ENCODE data around the gene ANKZF1. TPM values are rescaled to one million over a fixed set of nuclear protein-coding genes. Genes with fewer than 3 reads are reported as not detected.

ANKZF1 gene
- total and polyA plus RNA-seq, 4 donors: 12.9 to 101 (median 38.7) TPM

GRCh38 chr2:219219784-219220532, 9.6 kb upstream of the ANKZF1 start:
- ATAC-seq (ENCODE audit: low FRiP score) (no peak), DNase-seq (no peak)
- Histone ChIP-seq H3K4me3 (ENCODE audit: low read length in 2 of 2) (no peak overlapping the region), H3K36me3 (ENCODE audit: control insufficient read depth in 1 of 2, insufficient read depth in 2 of 2, low read length in 1 of 2) (peaks cover 0 to 10% of the 10 kb centered on the region in 2 donors), H3K4me1 (ENCODE audit: control insufficient read depth in 1 of 2, insufficient read depth in 2 of 2, low read length in 2 of 2) (no peaks in the 10 kb centered on the region), H3K9me3 (ENCODE audit: control insufficient read depth, low read length) (no peaks in the 10 kb centered on the region), H3K27ac (ENCODE audit: low read depth in 1 of 2, low read length in 2 of 2) (peak overlapping the region in 1 of 2 donors; percentile 73), H3K27me3 (ENCODE audit: control insufficient read depth in 1 of 2, insufficient read depth in 2 of 2, low read length in 1 of 2) (no peaks in the 10 kb centered on the region)
- WGBS, 2 donors: 85 to 86% methylated on average over 18 of the region's 18 CpGs
- intact Hi-C loops (cut with DNase I): loop anchor here in 1 of 2 donors (2.0 kb wide), 3 partner anchors 33 to 59 kb away; partner anchors contain the start of genes CNPPD1, NHEJ1, TUBA4A and TUBA4B

DNA sequence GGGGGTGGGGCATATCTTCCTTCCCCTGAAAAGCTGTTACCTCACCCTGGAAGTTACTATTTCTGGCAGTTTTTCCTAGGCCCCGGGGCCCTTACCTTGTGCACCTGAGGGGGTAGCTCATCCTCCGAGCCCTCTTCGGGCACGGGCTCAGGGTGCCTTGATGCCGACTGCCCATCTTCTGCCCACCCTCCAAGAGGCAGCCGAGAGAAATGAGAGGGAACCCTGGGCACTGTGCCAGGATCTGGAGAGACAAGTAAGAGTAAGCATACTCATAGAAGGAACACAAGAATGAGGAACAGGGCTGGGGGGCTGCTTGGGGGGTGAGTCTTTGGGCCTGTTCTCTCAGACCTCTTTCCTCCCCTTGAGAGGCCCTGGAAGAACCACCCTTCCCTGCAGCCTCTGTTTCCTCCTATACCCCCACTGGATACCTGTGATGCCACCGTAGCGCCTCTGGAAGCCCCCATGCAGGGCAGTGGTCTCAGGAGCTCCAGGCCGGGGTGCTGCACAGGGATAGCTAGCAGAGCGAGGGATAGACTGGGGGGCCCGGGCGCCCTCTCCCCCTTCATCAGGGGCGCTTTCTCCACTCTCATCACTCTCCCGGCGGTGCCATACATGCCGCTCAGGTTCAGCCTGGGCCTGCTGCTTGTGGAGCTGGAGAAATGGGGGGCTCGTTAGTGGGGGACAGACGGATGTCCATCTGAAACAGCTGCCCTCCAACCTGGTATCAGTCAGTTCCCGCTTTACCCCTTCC, 8.8 kb upstream of the ANKZF1 start:
- Histone ChIP-seq H3K27me3 (ENCODE audit: control insufficient read depth in 1 of 2, insufficient read depth in 2 of 2, low read length in 1 of 2) (no peaks in the 10 kb centered on the region), H3K27ac (ENCODE audit: low read depth in 1 of 2, low read length in 2 of 2) (no peak overlapping the region), H3K4me1 (ENCODE audit: control insufficient read depth in 1 of 2, insufficient read depth in 2 of 2, low read length in 2 of 2) (no peaks in the 10 kb centered on the region), H3K36me3 (ENCODE audit: control insufficient read depth in 1 of 2, insufficient read depth in 2 of 2, low read length in 1 of 2) (peaks cover 0 to 10% of the 10 kb centered on the region in 2 donors), H3K9me3 (ENCODE audit: control insufficient read depth, low read length) (no peaks in the 10 kb centered on the region), H3K4me3 (ENCODE audit: low read length in 2 of 2) (no peak overlapping the region)
- intact Hi-C loops (cut with DNase I): no loop called here
- 87 to 90% methylated on average over 19 of the region's 19 CpGs for WGBS, 2 donors
- DNase-seq: no peak
- ATAC-seq (ENCODE audit: low FRiP score): no peak

- DNase-seq: no peak
- H3K27me3 ChIP-seq (ENCODE audit: control insufficient read depth in 1 of 2, insufficient read depth in 2 of 2, low read length in 1 of 2): no peaks in the 10 kb centered on the region
- no peaks in the 10 kb centered on the region for H3K9me3 ChIP-seq (ENCODE audit: control insufficient read depth, low read length)
- no peak overlapping the region for H3K27ac ChIP-seq (ENCODE audit: low read depth in 1 of 2, low read length in 2 of 2)
- WGBS, 2 donors: 93 to 94% methylated on average over 16 of the region's 16 CpGs
- ATAC-seq (ENCODE audit: low FRiP score): no peak
- no peak overlapping the region for H3K4me3 ChIP-seq (ENCODE audit: low read length in 2 of 2)
- H3K4me1 ChIP-seq (ENCODE audit: control insufficient read depth in 1 of 2, insufficient read depth in 2 of 2, low read length in 2 of 2): no peaks in the 10 kb centered on the region
- intact Hi-C loops (cut with DNase I): no loop called here
- peaks cover 0 to 10% of the 10 kb centered on the region in 2 donors for H3K36me3 ChIP-seq (ENCODE audit: control insufficient read depth in 1 of 2, insufficient read depth in 2 of 2, low read length in 1 of 2)
These were observed 7.6 kb upstream of the ANKZF1 start for GRCh38 chr2:219221957-219222518.

GRCh38 chr2:219223831-219224610, 5.6 kb upstream of the ANKZF1 start:
- intact Hi-C loops (cut with DNase I): no loop called here
- ATAC-seq (ENCODE audit: low FRiP score) (no peak), DNase-seq (no peak)
- Histone ChIP-seq H3K4me1 (ENCODE audit: control insufficient read depth in 1 of 2, insufficient read depth in 2 of 2, low read length in 2 of 2) (peaks cover 0 to 4% of the 10 kb centered on the region in 2 donors), H3K27me3 (ENCODE audit: control insufficient read depth in 1 of 2, insufficient read depth in 2 of 2, low read length in 1 of 2) (no peaks in the 10 kb centered on the region), H3K36me3 (ENCODE audit: control insufficient read depth in 1 of 2, insufficient read depth in 2 of 2, low read length in 1 of 2) (peaks cover 0 to 10% of the 10 kb centered on the region in 2 donors), H3K4me3 (ENCODE audit: low read length in 2 of 2) (no peak overlapping the region), H3K27ac (ENCODE audit: low read depth in 1 of 2, low read length in 2 of 2) (no peak overlapping the region), H3K9me3 (ENCODE audit: control insufficient read depth, low read length) (no peaks in the 10 kb centered on the region)
- 93% methylated on average over 31 of the region's 31 CpGs for WGBS, 2 donors

- no peak overlapping the region for H3K4me3 ChIP-seq (ENCODE audit: low read length in 2 of 2)
- H3K27me3 ChIP-seq (ENCODE audit: control insufficient read depth in 1 of 2, insufficient read depth in 2 of 2, low read length in 1 of 2): no peaks in the 10 kb centered on the region
- H3K27ac ChIP-seq (ENCODE audit: low read depth in 1 of 2, low read length in 2 of 2): no peak overlapping the region
- intact Hi-C loops (cut with DNase I): loop anchor here in 1 of 2 donors (5.0 kb wide), 1 partner anchor 48 kb away; the partner anchor contains the start of genes CNPPD1 and RETREG2
- no peak for DNase-seq
- no peaks in the 10 kb centered on the region for H3K9me3 ChIP-seq (ENCODE audit: control insufficient read depth, low read length)
- no peak for ATAC-seq (ENCODE audit: low FRiP score)
- WGBS, 2 donors: 87 to 94% methylated on average over 3 of the region's 3 CpGs
- peaks cover 0 to 10% of the 10 kb centered on the region in 2 donors for H3K36me3 ChIP-seq (ENCODE audit: control insufficient read depth in 1 of 2, insufficient read depth in 2 of 2, low read length in 1 of 2)
- H3K4me1 ChIP-seq (ENCODE audit: control insufficient read depth in 1 of 2, insufficient read depth in 2 of 2, low read length in 2 of 2): peaks cover 0 to 4% of the 10 kb centered on the region in 2 donors
These were observed 4.3 kb upstream of the ANKZF1 start for GRCh38 chr2:219225350-219225749.

DNA sequence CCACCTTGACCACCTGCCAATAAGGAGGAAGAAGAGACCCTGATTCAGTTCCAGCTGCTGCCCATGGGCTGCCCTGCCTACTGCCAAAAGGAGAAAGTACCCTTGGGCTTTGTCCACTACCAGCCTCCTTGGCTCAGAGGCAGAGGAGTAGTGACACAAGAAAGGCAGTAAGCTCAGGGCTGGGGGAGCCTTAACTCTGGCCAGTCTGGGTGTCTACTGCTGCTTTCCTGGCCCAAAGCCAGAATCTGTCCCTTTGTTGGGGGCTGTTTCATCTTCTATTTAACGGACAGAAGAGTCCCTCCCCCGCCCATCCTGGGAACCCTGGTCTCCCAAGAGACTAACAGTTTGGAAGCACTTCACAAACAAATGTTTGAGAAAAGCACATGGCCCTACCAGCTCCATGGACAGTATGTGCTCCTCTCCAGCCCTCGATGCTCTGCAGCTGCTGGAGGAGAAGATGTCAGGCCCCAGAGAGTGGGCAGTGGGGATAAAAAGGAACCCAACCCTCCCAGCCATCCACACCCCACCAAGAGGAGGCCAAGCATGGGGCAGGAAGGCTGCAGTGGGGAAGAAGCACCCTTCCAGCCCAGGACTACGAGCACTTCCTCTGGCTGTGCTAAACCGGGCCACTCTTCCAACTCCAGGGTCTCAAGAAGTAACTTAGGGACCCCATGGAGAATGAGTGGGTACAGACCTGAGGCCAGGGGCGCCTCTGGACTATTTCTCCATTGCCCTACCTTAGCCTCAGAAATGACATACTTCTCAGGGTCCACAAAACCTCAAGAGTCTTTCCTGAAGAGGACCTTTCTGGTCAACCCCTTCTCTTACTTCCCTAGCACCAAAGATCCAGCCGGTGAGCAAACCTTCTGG, 1.3 kb upstream of the ANKZF1 start:
- DNase-seq (peak in 1 of 2 donors; percentile 63), ATAC-seq (ENCODE audit: low FRiP score) (no peak)
- Histone ChIP-seq H3K27me3 (ENCODE audit: control insufficient read depth in 1 of 2, insufficient read depth in 2 of 2, low read length in 1 of 2) (no peaks in the 10 kb centered on the region), H3K36me3 (ENCODE audit: control insufficient read depth in 1 of 2, insufficient read depth in 2 of 2, low read length in 1 of 2) (peaks cover 0 to 4% of the 10 kb centered on the region in 2 donors), H3K4me1 (ENCODE audit: control insufficient read depth in 1 of 2, insufficient read depth in 2 of 2, low read length in 2 of 2) (peaks cover 0 to 4% of the 10 kb centered on the region in 2 donors), H3K9me3 (ENCODE audit: control insufficient read depth, low read length) (no peaks in the 10 kb centered on the region), H3K27ac (ENCODE audit: low read depth in 1 of 2, low read length in 2 of 2) (no peak overlapping the region), H3K4me3 (ENCODE audit: low read length in 2 of 2) (peak overlapping the region; percentile 49 to 82)
- intact Hi-C loops (cut with DNase I): loop anchor here in 1 of 2 donors (5.0 kb wide), 1 partner anchor 51 kb away; the partner anchor contains the start of genes CNPPD1 and RETREG2
- 49 to 53% methylated on average over 7 of the region's 7 CpGs for WGBS, 2 donors

DNA sequence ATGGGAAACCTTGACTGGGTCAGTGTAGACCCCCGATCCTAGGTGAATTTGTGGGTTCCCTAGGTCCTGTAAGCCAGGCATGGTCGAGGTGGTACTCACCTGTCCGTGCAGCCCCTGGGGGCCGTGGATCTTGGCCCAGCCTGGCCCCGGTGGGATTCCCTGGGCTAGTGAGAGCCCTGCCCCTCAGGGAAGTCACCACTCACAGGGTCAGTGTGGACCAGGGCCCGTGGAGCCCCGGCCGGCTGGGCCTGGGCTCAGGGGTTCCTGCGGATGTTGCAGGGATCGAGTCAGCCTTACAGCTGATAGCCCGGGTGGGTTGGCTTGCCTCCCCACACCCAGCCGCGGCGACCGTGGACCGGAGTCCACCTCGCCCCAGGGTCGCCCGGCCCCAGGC, 698 bp upstream of the ANKZF1 start:
- 2% methylated on average over 9 to 19 of the region's 19 CpGs for whole genome bisulfite sequencing, 2 donors
- peak overlapping the region; percentile 49 to 82 for H3K4me3 ChIP-seq (ENCODE audit: low read length in 2 of 2)
- no peaks in the 10 kb centered on the region for H3K27me3 ChIP-seq (ENCODE audit: control insufficient read depth in 1 of 2, insufficient read depth in 2 of 2, low read length in 1 of 2)
- ATAC-seq (ENCODE audit: low FRiP score) (peak; percentile 6), DNase-seq (no peak)
- peaks cover 0 to 4% of the 10 kb centered on the region in 2 donors for H3K4me1 ChIP-seq (ENCODE audit: control insufficient read depth in 1 of 2, insufficient read depth in 2 of 2, low read length in 2 of 2)
- no peaks in the 10 kb centered on the region for H3K9me3 ChIP-seq (ENCODE audit: control insufficient read depth, low read length)
- peak overlapping the region; percentile 15 to 90 for H3K27ac ChIP-seq (ENCODE audit: low read depth in 1 of 2, low read length in 2 of 2)
- peaks cover 2 to 4% of the 10 kb centered on the region in 2 donors for H3K36me3 ChIP-seq (ENCODE audit: control insufficient read depth in 1 of 2, insufficient read depth in 2 of 2, low read length in 1 of 2)
- intact Hi-C loops (cut with DNase I): loop anchor here in 1 of 2 donors (1.0 to 5.0 kb wide), 2 partner anchors 50 to 52 kb away; partner anchors contain the start of genes CNPPD1, DNAJB2 and RETREG2
